Panc1 (cell line): Measurements from ENCODE around the gene KIAA0232. TPM values are rescaled to one million over a fixed set of nuclear protein-coding genes. Genes with fewer than 3 reads are reported as not detected.

Source experiments
- ATAC-seq: fragments of 200-7000 bp; cut with Tn5 transposase; 2 replicates; pipeline ENCODE4 v1.9.1; 2020; ENCODE audit warnings: mild to moderate bottlenecking, moderate library complexity
- BruUV-seq: library from RNA; stranded (reverse); fragments of 400-500 nt; replicated peaks from 2 replicates; lab custom pipeline; 2021; lab: Mats Ljungman, UMichigan
- CTCF ChIA-PET: fragments of 300-600 bp; sonication (Branson Sonifier 250); formaldehyde crosslinking; loops from one replicate; lab custom pipeline; 2022; ENCODE audit warnings: antibody characterized with exemption; lab: Charles Lee
- POLR2A ChIA-PET: fragments of 300-600 bp; sonication (Branson Sonifier 250); formaldehyde crosslinking; loops from one replicate; lab custom pipeline; 2022; ENCODE audit warnings: antibody characterized with exemption; lab: Charles Lee
- DNase-seq: peaks from one replicate; pipeline ENCODE4 v3.0.0-alpha.2; 2010; ENCODE audit warnings: low read depth, low spot score
- H3K27ac ChIP-seq: 2 replicates; pipeline ENCODE4 v1.5.1; 2011; ENCODE audit warnings: mild to moderate bottlenecking, low read length, inconsistent platforms
- H3K27me3 ChIP-seq: fragments of 200-500 bp; sonication (Bioruptor generic); 2 replicates; pipeline ENCODE4 v1.6.0; 2014; ENCODE audit warnings: low read length, inconsistent platforms; ENCODE audit not compliant: control insufficient read depth, insufficient read depth
- H3K36me3 ChIP-seq: fragments of 200-500 bp; sonication (Bioruptor generic); 2 replicates; pipeline ENCODE4 v1.5.1; 2014; ENCODE audit warnings: inconsistent platforms, mild to moderate bottlenecking, low read length, moderate library complexity; ENCODE audit not compliant: control insufficient read depth, insufficient read depth
- H3K4me1 ChIP-seq: 2 replicates; pipeline ENCODE4 v1.5.1; 2011; ENCODE audit warnings: inconsistent platforms, mild to moderate bottlenecking, low read length, moderate library complexity; ENCODE audit not compliant: control insufficient read depth, insufficient read depth
- H3K4me3 ChIP-seq, 2 experiments: 2 replicates each; pipeline ENCODE4 v1.5.1; 2011 to 2012; ENCODE audit warnings: low read depth in 2 of 2, low read length in 2 of 2, mild to moderate bottlenecking in 2 of 2, inconsistent platforms in 1 of 2, moderate library complexity in 1 of 2
- H3K9me3 ChIP-seq: fragments of 200-500 bp; sonication (Bioruptor generic); 2 replicates; pipeline ENCODE4 v1.5.1; 2014; ENCODE audit warnings: low read depth, mild to moderate bottlenecking, inconsistent platforms, low read length, moderate library complexity; ENCODE audit not compliant: control insufficient read depth, insufficient read depth
- POLR2AphosphoS5 ChIP-seq: IDR thresholded peaks from 2 replicates; pipeline ENCODE4 v1.6.1; 2012; ENCODE audit warnings: mild to moderate bottlenecking, low read depth, low read length, moderate library complexity
- REST ChIP-seq, 2 experiments: IDR thresholded peaks; 2 replicates each; pipeline ENCODE4 v1.6.1; 2011 to 2012; ENCODE audit warnings: low read depth in 2 of 2, control low read depth in 1 of 2, low read length in 1 of 2, mild to moderate bottlenecking in 1 of 2, moderate library complexity in 1 of 2; ENCODE audit not compliant: insufficient read depth in 1 of 2
- SIN3A ChIP-seq: IDR thresholded peaks from 2 replicates; pipeline ENCODE4 v1.6.1; 2012; ENCODE audit warnings: low read depth, mild to moderate bottlenecking, low read length, moderate library complexity, borderline replicate concordance; ENCODE audit not compliant: insufficient read depth
- TCF7L2 ChIP-seq: IDR thresholded peaks from 2 replicates; pipeline ENCODE4 v1.6.1; 2011; ENCODE audit warnings: mild to moderate bottlenecking, low read depth, low read length, inconsistent platforms
- in situ Hi-C: cut with HindIII; loops from 2 replicates; pipeline ENCODE4 v1.10.0; 2016; ENCODE audit warnings: low sequenced_read_pairs, low pct_unique_long_range_greater_than_20kb
- intact Hi-C: fragments of 100-400 bp; cut with micrococcal nuclease; formaldehyde crosslinking; loops from one replicate; pipeline ENCODE4 v1.10.0; 2022; ENCODE audit not compliant: unreplicated experiment
- total RNA-seq: library from RNA; stranded (reverse); gene quantifications from one replicate; pipeline ENCODE4 v1.2.1, GENCODE V29; 2021; ENCODE audit not compliant: unreplicated experiment
- TF ChIP-seq, protein P1 (sequence below): fragments of 450-650 bp; IDR thresholded peaks from 2 replicates; pipeline ENCODE4 v1.5.1; 2017; ENCODE audit warnings: mild to moderate bottlenecking

Gene KIAA0232
- total RNA-seq, 1 experiment from 2014 or later = 20.2 TPM

GRCh38 chr4:6783111-6783981 is 819 bp downstream of the KIAA0232 start:
- intact Hi-C loops = loop anchor here (10.0 kb wide), 1 partner anchor 69 kb away; the partner anchor contains the start of gene BLOC1S4
- CTCF ChIA-PET = interaction anchor here (1.1 kb wide), 1 partner anchor 90 kb away, joined by 7 read pairs; no protein-coding TSS in a partner anchor
- peak; percentile 85 for ATAC-seq
- H3K27me3 ChIP-seq = no peaks in the 10 kb centered on the region
- H3K9me3 ChIP-seq = no peaks in the 10 kb centered on the region
- H3K27ac ChIP-seq = peak overlapping the region; percentile 79
- in situ Hi-C loops = no loop called here
- no TSS peak for BruUV-seq
- peak; percentile 74; the same call in 1 of the 2 replicates for TF ChIP-seq SIN3A
- no peak; the same call in 1 of the 2 replicates for TF ChIP-seq POLR2AphosphoS5
- no peak for TF ChIP-seq REST (IDR thresholded peaks at IDR 0.05; ENCODE audit: insufficient read depth in 1 of 2, low read depth in 2 of 2, low read length in 1 of 2)
- no peak for TF ChIP-seq TCF7L2
- TF ChIP-seq, protein P1, sequence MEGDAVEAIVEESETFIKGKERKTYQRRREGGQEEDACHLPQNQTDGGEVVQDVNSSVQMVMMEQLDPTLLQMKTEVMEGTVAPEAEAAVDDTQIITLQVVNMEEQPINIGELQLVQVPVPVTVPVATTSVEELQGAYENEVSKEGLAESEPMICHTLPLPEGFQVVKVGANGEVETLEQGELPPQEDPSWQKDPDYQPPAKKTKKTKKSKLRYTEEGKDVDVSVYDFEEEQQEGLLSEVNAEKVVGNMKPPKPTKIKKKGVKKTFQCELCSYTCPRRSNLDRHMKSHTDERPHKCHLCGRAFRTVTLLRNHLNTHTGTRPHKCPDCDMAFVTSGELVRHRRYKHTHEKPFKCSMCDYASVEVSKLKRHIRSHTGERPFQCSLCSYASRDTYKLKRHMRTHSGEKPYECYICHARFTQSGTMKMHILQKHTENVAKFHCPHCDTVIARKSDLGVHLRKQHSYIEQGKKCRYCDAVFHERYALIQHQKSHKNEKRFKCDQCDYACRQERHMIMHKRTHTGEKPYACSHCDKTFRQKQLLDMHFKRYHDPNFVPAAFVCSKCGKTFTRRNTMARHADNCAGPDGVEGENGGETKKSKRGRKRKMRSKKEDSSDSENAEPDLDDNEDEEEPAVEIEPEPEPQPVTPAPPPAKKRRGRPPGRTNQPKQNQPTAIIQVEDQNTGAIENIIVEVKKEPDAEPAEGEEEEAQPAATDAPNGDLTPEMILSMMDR = no peak
- no peak for DNase-seq
- H3K4me1 ChIP-seq = peaks cover 15% of the 10 kb centered on the region
- POLR2A ChIA-PET = interaction anchor here (0.7 kb wide), 1 partner anchor 23 kb away, joined by 24 read pairs; no protein-coding TSS in a partner anchor
- H3K4me3 ChIP-seq = peak overlapping the region; percentile 79 to 82
- H3K36me3 ChIP-seq = no peaks in the 10 kb centered on the region; the same call in 1 of the 2 replicates

GRCh38 chr4:6785572-6785925 is 3.0 kb downstream of the KIAA0232 start:
- TF ChIP-seq REST (IDR thresholded peaks at IDR 0.05; ENCODE audit: insufficient read depth in 1 of 2, low read depth in 2 of 2, low read length in 1 of 2) (no peak), TCF7L2 (no peak)
- no TSS peak for BruUV-seq
- Histone ChIP-seq H3K9me3 (no peaks in the 10 kb centered on the region), H3K27me3 (no peaks in the 10 kb centered on the region), H3K4me3 (no peak overlapping the region), H3K27ac (no peak overlapping the region), H3K4me1 (peaks cover 15% of the 10 kb centered on the region), H3K36me3 (no peaks in the 10 kb centered on the region; the same call in 1 of the 2 replicates)
- intact Hi-C loops (loop anchor here (10.0 kb wide), 1 partner anchor 71 kb away; the partner anchor contains the start of gene BLOC1S4), in situ Hi-C loops (no loop called here)
- POLR2A ChIA-PET = no interaction called here
- CTCF ChIA-PET = interaction anchor here (0.6 kb wide), 1 partner anchor 69 kb away, joined by 3 read pairs; the partner anchor contains the start of gene BLOC1S4
- no peak for DNase-seq
- ATAC-seq = no peak
